K562 (cell line): Measurements from ENCODE around the gene LY6G6F. TPM values are rescaled to one million over a fixed set of nuclear protein-coding genes. Genes with fewer than 3 reads are reported as not detected.

Experiments used
- ATF4 ChIP-seq: fragments of 450-650 bp; formaldehyde crosslinking; IDR thresholded peaks from 2 replicates; pipeline ENCODE4 v1.4.0; 2022; ENCODE audit warnings: mild to moderate bottlenecking, moderate library complexity
- ELK1 ChIP-seq: sonication (generic); formaldehyde crosslinking; IDR thresholded peaks from 2 replicates; pipeline ENCODE4 v1.8.1; 2022; ENCODE audit warnings: missing genetic modification reagents
- HCFC1 ChIP-seq: IDR thresholded peaks from 2 replicates; pipeline ENCODE4 v1.6.1; 2012; ENCODE audit warnings: low read depth, low read length, improper control_type of control experiment
- KDM1A ChIP-seq, 2 experiments: fragments of 450-650 bp; IDR thresholded peaks; 2 replicates each; pipeline ENCODE4 v1.6.1; 2016; ENCODE audit warnings: mild to moderate bottlenecking in 2 of 2
- NFIX ChIP-seq: fragments of 250-450 bp; sonication (Bioruptor Pico); IDR thresholded peaks from 2 replicates; pipeline ENCODE4 v1.4.0; 2020; ENCODE audit warnings: low read depth, mild to moderate bottlenecking, moderate library complexity
- RNF2 ChIP-seq: sonication (generic); IDR thresholded peaks from 2 replicates; pipeline ENCODE4 v1.6.1; 2016
- ZC3H8 ChIP-seq: fragments of 450-650 bp; IDR thresholded peaks from 2 replicates; pipeline ENCODE4 v1.6.1; 2017
- ZNF140 ChIP-seq: fragments of 250-450 bp; sonication (Bioruptor Pico); IDR thresholded peaks from 2 replicates; pipeline ENCODE4 v1.8.0; 2021; ENCODE audit warnings: moderate library complexity, mild to moderate bottlenecking, inconsistent platforms
- ZNF184 ChIP-seq: sonication (generic); formaldehyde crosslinking; IDR thresholded peaks from 2 replicates; pipeline ENCODE4 v1.5.0; 2020; ENCODE audit warnings: missing genetic modification reagents
- polyA plus RNA-seq, 8 experiments: library from polyadenylated mRNA; depleted of rRNA in 4 of 8; stranded (reverse) in 5 of 8; unstranded in 3 of 8; fragments of >200 nt; fragmentation: Nextera tagmentation in 2 of 8; fragmentation: Illumina TruSeq in 1 of 8; extraction: Ambion mirVana in 2 of 8; extraction: Trizol in 1 of 8; gene quantifications; 2 replicates each; pipeline versions ENCODE4 v1.2.1 to v1.2.3, GENCODE V29; 2011 to 2014; ENCODE audit warnings: inconsistent platforms in 1 of 8, missing spikeins in 1 of 8
- total RNA-seq, 7 experiments: library from RNA; depleted of rRNA in 6 of 7; stranded (reverse); fragments of >200 nt in 6 of 7; fragmentation: Illumina TruSeq in 2 of 7; extraction: Trizol in 2 of 7; gene quantifications; 2 replicates each; pipeline versions ENCODE4 v1.2.1 to v1.2.3, GENCODE V29; 2011 to 2021; ENCODE audit warnings: low replicate concordance in 1 of 7
- TF ChIP-seq, protein P1 (sequence below), 2 experiments: IDR thresholded peaks; 2 replicates each; pipeline ENCODE4 v1.6.1; 2012; ENCODE audit warnings: improper control_type of control experiment in 2 of 2, low read depth in 2 of 2, low read length in 2 of 2, borderline replicate concordance in 1 of 2
- TF ChIP-seq, protein P2 (sequence below): fragments of 250-450 bp; sonication (Bioruptor Pico); IDR thresholded peaks from 2 replicates; pipeline ENCODE4 v1.4.0; 2020; ENCODE audit warnings: borderline replicate concordance
- TF ChIP-seq, protein P3 (sequence below), 2 experiments: fragments of 450-650 bp; IDR thresholded peaks; 2 replicates each; pipeline ENCODE4 v1.6.1; 2016; ENCODE audit warnings: mild to moderate bottlenecking in 2 of 2, borderline replicate concordance in 1 of 2, low read depth in 1 of 2, moderate library complexity in 1 of 2

The LY6G6F gene
- total and polyA plus RNA-seq, 9 of the 15 experiments (the other 6 are each of a cell fraction or from before 2014, with no cell fraction given): 0.14 to 0.50 (median 0.28) TPM; not detected in 2

DNA sequence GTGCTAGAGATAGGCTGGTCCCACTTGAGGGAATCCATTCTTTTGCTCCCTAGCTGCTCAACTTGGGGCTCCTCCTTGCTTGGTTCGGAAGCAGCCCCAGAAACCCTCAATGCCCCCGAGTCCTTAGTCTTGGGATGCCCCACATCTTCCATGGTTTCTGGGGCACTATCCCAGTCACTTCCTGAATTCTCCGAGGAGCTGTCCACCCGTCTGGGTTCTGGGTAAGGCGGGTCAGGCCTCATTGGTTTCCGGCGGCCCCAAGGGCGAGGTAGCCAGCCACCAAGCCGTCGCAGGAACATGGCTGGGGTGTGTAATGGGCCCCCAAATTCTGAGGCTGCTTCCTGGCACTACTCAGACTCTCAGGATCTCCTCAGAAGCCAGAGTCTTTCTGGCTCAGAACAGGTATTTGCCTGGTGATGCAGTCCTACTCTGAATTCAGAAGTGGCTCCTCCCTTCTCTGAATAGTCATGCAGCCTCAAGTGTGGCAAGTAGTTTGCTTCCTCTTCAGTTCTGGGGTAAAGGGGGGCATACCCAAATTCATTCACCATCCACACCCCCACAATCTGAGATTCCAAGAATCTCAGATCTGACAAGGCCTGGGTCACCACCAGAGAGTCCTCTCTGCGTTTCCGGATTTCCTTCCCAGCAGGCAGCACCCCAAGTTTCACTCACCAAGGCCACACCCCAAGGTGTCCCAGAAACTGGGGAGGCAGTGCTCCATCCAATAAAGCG, 46.9 kb upstream of the LY6G6F start (continued):
- TF ChIP-seq ZNF140 (0 out of 2 replicates have a peak, but pooled peaks have one; percentile 48), ATF4 (CRISPR knock-in tag) (no peak), RNF2 (no peak), ELK1 (no peak), ZNF184 (CRISPR knock-in tag) (no peak), HCFC1 (peak; percentile 22; the same call in 1 of the 2 replicates), ZC3H8 (0 out of 2 replicates have a peak, but pooled peaks have one; percentile 64), NFIX (CRISPR knock-in tag) (0 out of 2 replicates have a peak, but pooled peaks have one; percentile 26), KDM1A (IDR thresholded peaks at IDR 0.05) (no peak)
- TF ChIP-seq, protein P1, sequence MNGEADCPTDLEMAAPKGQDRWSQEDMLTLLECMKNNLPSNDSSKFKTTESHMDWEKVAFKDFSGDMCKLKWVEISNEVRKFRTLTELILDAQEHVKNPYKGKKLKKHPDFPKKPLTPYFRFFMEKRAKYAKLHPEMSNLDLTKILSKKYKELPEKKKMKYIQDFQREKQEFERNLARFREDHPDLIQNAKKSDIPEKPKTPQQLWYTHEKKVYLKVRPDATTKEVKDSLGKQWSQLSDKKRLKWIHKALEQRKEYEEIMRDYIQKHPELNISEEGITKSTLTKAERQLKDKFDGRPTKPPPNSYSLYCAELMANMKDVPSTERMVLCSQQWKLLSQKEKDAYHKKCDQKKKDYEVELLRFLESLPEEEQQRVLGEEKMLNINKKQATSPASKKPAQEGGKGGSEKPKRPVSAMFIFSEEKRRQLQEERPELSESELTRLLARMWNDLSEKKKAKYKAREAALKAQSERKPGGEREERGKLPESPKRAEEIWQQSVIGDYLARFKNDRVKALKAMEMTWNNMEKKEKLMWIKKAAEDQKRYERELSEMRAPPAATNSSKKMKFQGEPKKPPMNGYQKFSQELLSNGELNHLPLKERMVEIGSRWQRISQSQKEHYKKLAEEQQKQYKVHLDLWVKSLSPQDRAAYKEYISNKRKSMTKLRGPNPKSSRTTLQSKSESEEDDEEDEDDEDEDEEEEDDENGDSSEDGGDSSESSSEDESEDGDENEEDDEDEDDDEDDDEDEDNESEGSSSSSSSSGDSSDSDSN (IDR thresholded peaks at IDR 0.05; ENCODE audit: borderline replicate concordance in 1 of 2, low read depth in 2 of 2, low read length in 2 of 2): peak; percentile 33 to 72; a peak in 1 of 4 replicates
- TF ChIP-seq, protein P2, sequence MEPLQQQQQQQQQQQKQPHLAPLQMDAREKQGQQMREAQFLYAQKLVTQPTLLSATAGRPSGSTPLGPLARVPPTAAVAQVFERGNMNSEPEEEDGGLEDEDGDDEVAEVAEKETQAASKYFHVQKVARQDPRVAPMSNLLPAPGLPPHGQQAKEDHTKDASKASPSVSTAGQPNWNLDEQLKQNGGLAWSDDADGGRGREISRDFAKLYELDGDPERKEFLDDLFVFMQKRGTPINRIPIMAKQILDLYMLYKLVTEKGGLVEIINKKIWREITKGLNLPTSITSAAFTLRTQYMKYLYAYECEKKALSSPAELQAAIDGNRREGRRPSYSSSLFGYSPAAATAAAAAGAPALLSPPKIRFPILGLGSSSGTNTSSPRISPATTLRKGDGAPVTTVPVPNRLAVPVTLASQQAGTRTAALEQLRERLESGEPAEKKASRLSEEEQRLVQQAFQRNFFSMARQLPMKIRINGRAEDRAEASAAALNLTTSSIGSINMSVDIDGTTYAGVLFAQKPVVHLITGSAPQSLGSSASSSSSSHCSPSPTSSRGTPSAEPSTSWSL (CRISPR knock-in tag): 0 out of 2 replicates have a peak, but pooled peaks have one; percentile 44
- TF ChIP-seq, protein P3, sequence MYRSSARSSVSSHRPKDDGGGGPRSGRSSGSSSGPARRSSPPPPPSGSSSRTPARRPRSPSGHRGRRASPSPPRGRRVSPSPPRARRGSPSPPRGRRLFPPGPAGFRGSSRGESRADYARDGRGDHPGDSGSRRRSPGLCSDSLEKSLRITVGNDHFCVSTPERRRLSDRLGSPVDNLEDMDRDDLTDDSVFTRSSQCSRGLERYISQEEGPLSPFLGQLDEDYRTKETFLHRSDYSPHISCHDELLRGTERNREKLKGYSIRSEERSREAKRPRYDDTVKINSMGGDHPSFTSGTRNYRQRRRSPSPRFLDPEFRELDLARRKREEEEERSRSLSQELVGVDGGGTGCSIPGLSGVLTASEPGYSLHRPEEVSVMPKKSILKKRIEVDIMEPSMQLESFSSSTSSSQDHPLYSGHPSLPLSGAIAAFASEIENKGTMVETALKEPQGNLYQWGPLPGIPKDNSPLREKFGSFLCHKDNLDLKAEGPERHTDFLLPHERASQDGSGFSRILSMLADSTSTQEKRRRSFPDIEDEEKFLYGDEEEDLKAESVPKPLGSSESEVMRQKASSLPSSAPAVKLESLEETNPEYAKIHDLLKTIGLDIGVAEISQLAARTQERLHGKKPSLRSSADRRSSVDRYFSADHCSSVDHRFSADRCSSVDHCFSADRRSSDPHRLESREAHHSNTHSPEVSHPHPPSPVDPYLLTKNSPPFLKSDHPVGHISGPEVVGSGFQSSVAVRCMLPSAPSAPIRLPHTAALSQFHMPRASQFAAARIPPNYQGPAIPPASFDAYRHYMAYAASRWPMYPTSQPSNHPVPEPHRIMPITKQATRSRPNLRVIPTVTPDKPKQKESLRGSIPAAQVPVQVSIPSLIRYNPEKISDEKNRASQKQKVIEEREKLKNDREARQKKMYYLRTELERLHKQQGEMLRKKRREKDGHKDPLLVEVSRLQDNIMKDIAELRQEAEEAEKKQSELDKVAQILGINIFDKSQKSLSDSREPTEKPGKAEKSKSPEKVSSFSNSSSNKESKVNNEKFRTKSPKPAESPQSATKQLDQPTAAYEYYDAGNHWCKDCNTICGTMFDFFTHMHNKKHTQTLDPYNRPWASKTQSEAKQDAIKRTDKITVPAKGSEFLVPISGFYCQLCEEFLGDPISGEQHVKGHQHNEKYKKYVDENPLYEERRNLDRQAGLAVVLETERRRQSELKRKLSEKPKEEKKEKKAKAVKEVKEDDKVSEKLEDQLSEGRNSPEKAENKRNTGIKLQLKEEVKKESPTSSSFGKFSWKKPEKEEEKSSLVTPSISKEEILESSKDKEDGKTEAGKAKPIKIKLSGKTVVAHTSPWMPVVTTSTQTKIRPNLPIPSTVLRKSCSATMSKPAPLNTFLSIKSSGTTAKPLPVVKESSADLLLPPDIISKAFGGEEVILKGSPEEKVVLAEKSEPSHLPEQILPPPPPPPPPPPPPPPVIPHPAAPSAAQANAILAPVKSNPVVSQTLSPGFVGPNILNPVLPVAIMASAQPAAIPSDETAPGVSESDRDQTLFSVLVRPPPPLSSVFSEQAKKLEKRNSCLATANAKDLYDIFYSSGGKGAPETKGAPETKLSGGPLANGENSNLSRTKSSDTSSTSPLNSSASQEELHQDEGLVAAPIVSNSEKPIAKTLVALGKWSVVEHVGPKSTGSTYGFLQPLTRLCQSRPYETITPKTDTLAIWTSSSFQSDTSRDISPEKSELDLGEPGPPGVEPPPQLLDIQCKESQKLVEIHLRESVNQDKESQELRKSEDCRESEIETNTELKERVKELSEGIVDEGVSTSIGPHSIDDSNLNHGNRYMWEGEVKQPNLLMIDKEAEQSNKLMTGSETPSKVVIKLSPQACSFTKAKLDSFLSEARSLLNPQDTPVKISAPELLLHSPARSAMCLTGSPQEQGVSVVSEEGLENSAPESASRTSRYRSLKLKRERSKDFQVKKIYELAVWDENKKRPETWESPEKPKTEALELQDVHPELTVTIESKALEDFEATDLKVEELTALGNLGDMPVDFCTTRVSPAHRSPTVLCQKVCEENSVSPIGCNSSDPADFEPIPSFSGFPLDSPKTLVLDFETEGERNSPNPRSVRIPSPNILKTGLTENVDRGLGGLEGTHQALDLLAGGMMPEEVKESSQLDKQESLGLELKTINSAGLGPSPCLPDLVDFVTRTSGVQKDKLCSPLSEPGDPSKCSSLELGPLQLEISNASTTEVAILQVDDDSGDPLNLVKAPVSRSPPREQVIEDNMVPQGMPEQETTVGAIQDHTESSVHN (IDR thresholded peaks at IDR 0.05; ENCODE audit: borderline replicate concordance in 1 of 2, low read depth in 1 of 2): no peak
